SK-N-SH (cell line): ENCODE data around the gene LONP2. TPM values are rescaled to one million over a fixed set of nuclear protein-coding genes. Genes with fewer than 3 reads are reported as not detected.

Experiments used
- CTCF ChIA-PET: fragments of 300-600, 350-600 bp; formaldehyde crosslinking; extraction: SDS; loops from one replicate; lab custom pipeline; 2021; lab: Yijun Ruan, JAX
- POLR2A ChIA-PET: fragments of 350-600 bp; sonication (Branson Sonifier 250); formaldehyde crosslinking; extraction: SDS; loops from one replicate; lab custom pipeline; 2020; ENCODE audit warnings: antibody characterized with exemption, inconsistent platforms; lab: Yijun Ruan, JAX
- DNase-seq: peaks from one replicate; pipeline ENCODE4 v3.0.0; 2012
- H2AFZ ChIP-seq: fragments of 200-600 bp; sonication (generic); 2 replicates; pipeline ENCODE4 v1.8.1; 2016; ENCODE audit warnings: antibody characterized with exemption, mild to moderate bottlenecking, low read depth
- H3F3A ChIP-seq: fragments of 200-600 bp; sonication (generic); replicated peaks from 2 replicates; pipeline ENCODE3; 2016; ENCODE audit warnings: antibody characterized with exemption, mild to moderate bottlenecking; ENCODE audit not compliant: insufficient read depth
- H3K27ac ChIP-seq, 2 experiments: fragments of 200-500 bp in 1 of 2; fragments of 200-600 bp in 1 of 2; sonication (Bioruptor generic) in 1 of 2; sonication (generic), shearing (Covaris generic) in 1 of 2; 2 replicates each; pipeline versions ENCODE4 v1.5.1 to v1.6.1; 2014 to 2016; ENCODE audit warnings: low read depth in 2 of 2, inconsistent platforms in 1 of 2, low read length in 1 of 2, mild to moderate bottlenecking in 1 of 2, mixed read lengths in 1 of 2
- H3K27me3 ChIP-seq: fragments of 200-600 bp; sonication (generic), shearing (Covaris generic); 2 replicates; pipeline ENCODE4 v1.6.1; 2016; ENCODE audit warnings: mixed run types; ENCODE audit not compliant: insufficient read depth
- H3K36me3 ChIP-seq, 2 experiments: fragments of 200-500 bp in 1 of 2; fragments of 200-600 bp in 1 of 2; sonication (Bioruptor generic) in 1 of 2; sonication (generic) in 1 of 2; replicated peaks in 1 of 2; 2 replicates each; pipeline versions ENCODE3 to v1.5.1; 2014 to 2016; ENCODE audit warnings: low read length in 1 of 2, mild to moderate bottlenecking in 1 of 2; ENCODE audit not compliant: insufficient read depth in 2 of 2, control insufficient read depth in 1 of 2
- H3K4me1 ChIP-seq, 2 experiments: fragments of 200-500 bp in 1 of 2; fragments of 200-600 bp in 1 of 2; sonication (Bioruptor generic) in 1 of 2; sonication (generic), shearing (Covaris generic) in 1 of 2; 2 replicates each; pipeline versions ENCODE4 v1.5.1 to v1.6.1; 2014 to 2016; ENCODE audit warnings: low read depth in 1 of 2, low read length in 1 of 2, mixed run types in 1 of 2; ENCODE audit not compliant: insufficient read depth in 2 of 2, control insufficient read depth in 1 of 2
- H3K4me2 ChIP-seq: fragments of 200-600 bp; sonication (generic), shearing (Covaris generic); 2 replicates; pipeline ENCODE4 v1.6.1; 2017; ENCODE audit warnings: mixed run types
- H3K4me3 ChIP-seq, 2 experiments: fragments of 200-500 bp in 1 of 2; fragments of 200-600 bp in 1 of 2; sonication (Bioruptor generic) in 1 of 2; sonication (generic), shearing (Covaris generic) in 1 of 2; 2 replicates each; pipeline versions ENCODE4 v1.5.1 to v1.8.1; 2014 to 2016; ENCODE audit warnings: low read depth in 2 of 2, inconsistent platforms in 1 of 2, low read length in 1 of 2, mild to moderate bottlenecking in 1 of 2, mixed read lengths in 1 of 2, moderate library complexity in 1 of 2
- H3K79me2 ChIP-seq: fragments of 200-600 bp; sonication (generic); 2 replicates; pipeline ENCODE4 v1.8.1; 2017; ENCODE audit warnings: mild to moderate bottlenecking; ENCODE audit not compliant: insufficient read depth
- H3K9ac ChIP-seq: fragments of 200-600 bp; sonication (generic); 2 replicates; pipeline ENCODE4 v1.6.1; 2017; ENCODE audit warnings: mixed run types
- H3K9me2 ChIP-seq: fragments of 200-600 bp; sonication (generic); 2 replicates; pipeline ENCODE4 v1.6.1; 2017; ENCODE audit warnings: mixed run types
- H3K9me3 ChIP-seq: fragments of 200-600 bp; sonication (generic); 2 replicates; pipeline ENCODE4 v1.6.1; 2017; ENCODE audit warnings: mixed run types, mild to moderate bottlenecking, moderate library complexity
- H4K20me1 ChIP-seq: fragments of 200-600 bp; sonication (generic); 2 replicates; pipeline ENCODE4 v1.6.1; 2017; ENCODE audit warnings: mild to moderate bottlenecking, mixed run types; ENCODE audit not compliant: insufficient read depth
- CHD2 ChIP-seq: fragments of 150-350 bp; IDR thresholded peaks from 2 replicates; pipeline ENCODE4 v1.6.1; 2018; ENCODE audit warnings: low read length; ENCODE audit not compliant: partially characterized antibody
- EP300 ChIP-seq, 2 experiments: IDR thresholded peaks; 2 replicates each; pipeline versions ENCODE4 v1.4.0 to v1.6.1; 2012; ENCODE audit warnings: borderline replicate concordance in 1 of 2, low read depth in 1 of 2, low read length in 1 of 2
- EZH2phosphoT487 ChIP-seq: fragments of 200-600 bp; sonication (generic); IDR thresholded peaks from 2 replicates; pipeline ENCODE4 v1.6.1; 2017; ENCODE audit warnings: low read depth, mixed run types, mild to moderate bottlenecking, antibody characterized with exemption, moderate library complexity, borderline replicate concordance
- JUND ChIP-seq: IDR thresholded peaks from 2 replicates; pipeline ENCODE4 v1.4.0; 2012
- MXI1 ChIP-seq: IDR thresholded peaks from 2 replicates; pipeline ENCODE4 v1.6.1; 2012; ENCODE audit warnings: mild to moderate bottlenecking, low read depth, low read length, improper control_type of control experiment
- NRF1 ChIP-seq: IDR thresholded peaks from 2 replicates; pipeline ENCODE4 v1.6.1; 2012; ENCODE audit warnings: low read depth, mild to moderate bottlenecking, low read length
- RAD21 ChIP-seq: IDR thresholded peaks from 2 replicates; pipeline ENCODE4 v1.6.1; 2012; ENCODE audit warnings: mild to moderate bottlenecking, low read length
- RXRA ChIP-seq: IDR thresholded peaks from 2 replicates; pipeline ENCODE4 v1.4.0; 2012; ENCODE audit warnings: low read depth, mild to moderate bottlenecking, borderline replicate concordance
- SIN3A ChIP-seq: IDR thresholded peaks from 2 replicates; pipeline ENCODE4 v1.6.1; 2012; ENCODE audit warnings: low read depth, mild to moderate bottlenecking, low read length, moderate library complexity, borderline replicate concordance
- SMC3 ChIP-seq: IDR thresholded peaks from 2 replicates; pipeline ENCODE4 v1.6.1; 2012; ENCODE audit warnings: low read depth, low read length, improper control_type of control experiment
- TAF1 ChIP-seq: IDR thresholded peaks from 2 replicates; pipeline ENCODE4 v1.6.1; 2012; ENCODE audit warnings: low read depth, mild to moderate bottlenecking, low read length, moderate library complexity, borderline replicate concordance
- TCF12 ChIP-seq: IDR thresholded peaks from 2 replicates; pipeline ENCODE4 v1.4.0; 2012
- YY1 ChIP-seq: IDR thresholded peaks from 2 replicates; pipeline ENCODE4 v1.4.0; 2012; ENCODE audit warnings: low read depth, mild to moderate bottlenecking
- WGBS: methylation state at CpG from one replicate; pipeline ENCODE4 v1.1.6; 2017; ENCODE audit warnings: low lambda C conversion rate; 5-methylcytosine and 5-hydroxymethylcytosine counted together
- polyA plus RNA-seq, 3 experiments: library from polyadenylated mRNA; depleted of rRNA; stranded (reverse); fragments of >200 nt; gene quantifications; 2 replicates each; pipeline ENCODE4 v1.2.3, GENCODE V29; 2012
- TF ChIP-seq, protein P1 (sequence below): fragments of 200-600 bp; sonication (generic); IDR thresholded peaks from 2 replicates; pipeline ENCODE4 v1.6.1; 2017; ENCODE audit warnings: antibody characterized with exemption, mild to moderate bottlenecking, moderate library complexity
- TF ChIP-seq, protein P2 (sequence below): IDR thresholded peaks from 2 replicates; pipeline ENCODE4 v1.4.0; 2012; ENCODE audit warnings: low read depth, borderline replicate concordance
- TF ChIP-seq, protein P3 (sequence below): fragments of 150-350 bp; IDR thresholded peaks from 2 replicates; pipeline ENCODE4 v1.6.1; 2016; ENCODE audit warnings: mild to moderate bottlenecking, low read depth, low read length

LONP2 gene
- polyA plus RNA-seq, 1 of the 3 experiments (the other 2 are of a cell fraction): 22.4 TPM

DNA sequence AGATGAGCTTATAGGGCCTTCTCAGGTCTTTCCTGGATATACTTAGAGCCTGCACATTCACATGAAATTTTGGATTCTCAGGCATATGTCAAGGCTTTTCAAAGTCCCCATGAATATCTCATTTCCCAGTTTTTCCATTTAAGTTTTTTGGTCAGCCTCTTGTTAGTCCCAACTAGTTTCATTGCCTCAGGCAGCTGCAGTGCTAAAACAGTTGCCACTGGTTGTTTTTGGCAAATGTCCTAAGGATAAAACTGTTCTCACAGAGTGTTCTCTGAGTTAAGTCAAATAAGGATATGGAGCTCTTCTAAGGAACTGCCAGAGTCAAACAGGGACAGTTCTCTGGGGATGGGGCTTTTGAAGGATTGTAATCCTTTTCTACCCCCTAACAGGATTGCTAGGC, 43.1 kb downstream of the LONP2 start:
- Histone ChIP-seq H3F3A (no peaks in the 10 kb centered on the region), H3K79me2 (peaks cover 4% of the 10 kb centered on the region; the same call in 1 of the 2 replicates), H3K9me3 (peaks cover 8% of the 10 kb centered on the region), H3K9ac (no peak overlapping the region), H3K27ac (no peak overlapping the region), H3K9me2 (no peaks in the 10 kb centered on the region), H3K4me3 (no peak overlapping the region; a peak in 1 of 4 replicates), H3K4me2 (no peak overlapping the region), H3K36me3 (peaks cover 42 to 51% of the 10 kb centered on the region in 2 experiments), H2AFZ (no peak overlapping the region), H4K20me1 (no peaks in the 10 kb centered on the region), H3K4me1 (no peaks in the 10 kb centered on the region), H3K27me3 (no peaks in the 10 kb centered on the region)
- DNase-seq: no peak
- ChIA-PET POLR2A (no interaction called here), CTCF (interaction anchor here (1.4 kb wide), 1 partner anchor 20 kb away, joined by 3 read pairs; no protein-coding TSS in a partner anchor)
- no peak for TF ChIP-seq CHD2
- TF ChIP-seq SIN3A: no peak
- no peak for TF ChIP-seq MXI1
- TF ChIP-seq, protein P1, sequence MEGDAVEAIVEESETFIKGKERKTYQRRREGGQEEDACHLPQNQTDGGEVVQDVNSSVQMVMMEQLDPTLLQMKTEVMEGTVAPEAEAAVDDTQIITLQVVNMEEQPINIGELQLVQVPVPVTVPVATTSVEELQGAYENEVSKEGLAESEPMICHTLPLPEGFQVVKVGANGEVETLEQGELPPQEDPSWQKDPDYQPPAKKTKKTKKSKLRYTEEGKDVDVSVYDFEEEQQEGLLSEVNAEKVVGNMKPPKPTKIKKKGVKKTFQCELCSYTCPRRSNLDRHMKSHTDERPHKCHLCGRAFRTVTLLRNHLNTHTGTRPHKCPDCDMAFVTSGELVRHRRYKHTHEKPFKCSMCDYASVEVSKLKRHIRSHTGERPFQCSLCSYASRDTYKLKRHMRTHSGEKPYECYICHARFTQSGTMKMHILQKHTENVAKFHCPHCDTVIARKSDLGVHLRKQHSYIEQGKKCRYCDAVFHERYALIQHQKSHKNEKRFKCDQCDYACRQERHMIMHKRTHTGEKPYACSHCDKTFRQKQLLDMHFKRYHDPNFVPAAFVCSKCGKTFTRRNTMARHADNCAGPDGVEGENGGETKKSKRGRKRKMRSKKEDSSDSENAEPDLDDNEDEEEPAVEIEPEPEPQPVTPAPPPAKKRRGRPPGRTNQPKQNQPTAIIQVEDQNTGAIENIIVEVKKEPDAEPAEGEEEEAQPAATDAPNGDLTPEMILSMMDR: no peak
- no peak for TF ChIP-seq SMC3
- TF ChIP-seq YY1: no peak
- TF ChIP-seq RXRA: no peak
- TF ChIP-seq EP300 (IDR thresholded peaks at IDR 0.05; ENCODE audit: borderline replicate concordance in 1 of 2, low read depth in 1 of 2, low read length in 1 of 2): no peak
- TF ChIP-seq JUND: no peak
- TF ChIP-seq, protein P2, sequence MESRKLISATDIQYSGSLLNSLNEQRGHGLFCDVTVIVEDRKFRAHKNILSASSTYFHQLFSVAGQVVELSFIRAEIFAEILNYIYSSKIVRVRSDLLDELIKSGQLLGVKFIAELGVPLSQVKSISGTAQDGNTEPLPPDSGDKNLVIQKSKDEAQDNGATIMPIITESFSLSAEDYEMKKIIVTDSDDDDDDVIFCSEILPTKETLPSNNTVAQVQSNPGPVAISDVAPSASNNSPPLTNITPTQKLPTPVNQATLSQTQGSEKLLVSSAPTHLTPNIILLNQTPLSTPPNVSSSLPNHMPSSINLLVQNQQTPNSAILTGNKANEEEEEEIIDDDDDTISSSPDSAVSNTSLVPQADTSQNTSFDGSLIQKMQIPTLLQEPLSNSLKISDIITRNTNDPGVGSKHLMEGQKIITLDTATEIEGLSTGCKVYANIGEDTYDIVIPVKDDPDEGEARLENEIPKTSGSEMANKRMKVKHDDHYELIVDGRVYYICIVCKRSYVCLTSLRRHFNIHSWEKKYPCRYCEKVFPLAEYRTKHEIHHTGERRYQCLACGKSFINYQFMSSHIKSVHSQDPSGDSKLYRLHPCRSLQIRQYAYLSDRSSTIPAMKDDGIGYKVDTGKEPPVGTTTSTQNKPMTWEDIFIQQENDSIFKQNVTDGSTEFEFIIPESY: no peak
- no peak for TF ChIP-seq RAD21

DNA sequence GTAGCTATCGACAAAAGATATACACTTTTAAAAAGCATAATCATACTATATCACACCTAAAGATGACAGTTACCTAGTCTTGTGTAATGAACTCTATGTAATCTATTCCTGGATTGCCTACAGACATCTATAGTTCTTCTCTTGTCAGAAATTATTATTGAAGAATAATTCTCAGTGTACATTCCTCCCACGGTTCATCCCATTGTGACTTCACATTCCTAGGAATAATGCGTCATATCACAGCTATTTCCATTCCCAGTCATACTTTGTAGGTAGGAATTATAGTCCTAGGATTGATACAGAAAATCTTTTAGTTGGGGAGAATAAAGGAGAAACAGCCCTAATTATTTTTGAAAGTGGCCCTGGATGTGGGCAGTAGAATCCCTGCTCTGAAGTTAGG, 47.2 kb downstream of the LONP2 start:
- H3K27ac ChIP-seq: no peak overlapping the region

More for the DNA sequence above, 47.2 kb downstream of the LONP2 start:
- no peaks in the 10 kb centered on the region for H3K9me2 ChIP-seq
- no peak for DNase-seq
- H3K9me3 ChIP-seq: peaks cover 8% of the 10 kb centered on the region
- H3K36me3 ChIP-seq: peaks cover 28 to 46% of the 10 kb centered on the region in 2 experiments
- no peak overlapping the region for H3K4me3 ChIP-seq
- CTCF ChIA-PET: interaction anchor here (0.6 to 1.9 kb wide), 4 partner anchors 20 to 332 kb away, joined by 3 to 5 read pairs (median 3); no protein-coding TSS in a partner anchor
- no peak overlapping the region for H3K4me2 ChIP-seq
- H3F3A ChIP-seq: peaks cover 3% of the 10 kb centered on the region
- POLR2A ChIA-PET: no interaction called here
- no peaks in the 10 kb centered on the region for H4K20me1 ChIP-seq
- 93% methylated on average over 3 of the region's 3 CpGs for WGBS
- no peaks in the 10 kb centered on the region for H3K4me1 ChIP-seq
- TF ChIP-seq, protein P3, sequence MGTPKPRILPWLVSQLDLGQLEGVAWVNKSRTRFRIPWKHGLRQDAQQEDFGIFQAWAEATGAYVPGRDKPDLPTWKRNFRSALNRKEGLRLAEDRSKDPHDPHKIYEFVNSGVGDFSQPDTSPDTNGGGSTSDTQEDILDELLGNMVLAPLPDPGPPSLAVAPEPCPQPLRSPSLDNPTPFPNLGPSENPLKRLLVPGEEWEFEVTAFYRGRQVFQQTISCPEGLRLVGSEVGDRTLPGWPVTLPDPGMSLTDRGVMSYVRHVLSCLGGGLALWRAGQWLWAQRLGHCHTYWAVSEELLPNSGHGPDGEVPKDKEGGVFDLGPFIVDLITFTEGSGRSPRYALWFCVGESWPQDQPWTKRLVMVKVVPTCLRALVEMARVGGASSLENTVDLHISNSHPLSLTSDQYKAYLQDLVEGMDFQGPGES: no peak
- TF ChIP-seq SIN3A: no peak
- TF ChIP-seq TAF1: no peak
- TF ChIP-seq TCF12: no peak
- no peak for TF ChIP-seq NRF1
- no peak for TF ChIP-seq EZH2phosphoT487
- TF ChIP-seq RAD21: no peak
- no peaks in the 10 kb centered on the region for H3K27me3 ChIP-seq
- H3K9ac ChIP-seq: no peak overlapping the region
- no peaks in the 10 kb centered on the region for H3K79me2 ChIP-seq
- no peak overlapping the region for H2AFZ ChIP-seq
